AG08395 (cell line): ENCODE measurements around the gene CCL14.
"Not testable (repeated sequence)": the region's sequence is repeated elsewhere in the genome, so short reads cannot be mapped to it uniquely, and the experiment has no call there.

Source experiments
- DNase-seq: peaks from one replicate; pipeline ENCODE4 v3.0.0; 2012; ENCODE audit warnings: mixed read lengths, low spot score

The CCL14 gene

DNA sequence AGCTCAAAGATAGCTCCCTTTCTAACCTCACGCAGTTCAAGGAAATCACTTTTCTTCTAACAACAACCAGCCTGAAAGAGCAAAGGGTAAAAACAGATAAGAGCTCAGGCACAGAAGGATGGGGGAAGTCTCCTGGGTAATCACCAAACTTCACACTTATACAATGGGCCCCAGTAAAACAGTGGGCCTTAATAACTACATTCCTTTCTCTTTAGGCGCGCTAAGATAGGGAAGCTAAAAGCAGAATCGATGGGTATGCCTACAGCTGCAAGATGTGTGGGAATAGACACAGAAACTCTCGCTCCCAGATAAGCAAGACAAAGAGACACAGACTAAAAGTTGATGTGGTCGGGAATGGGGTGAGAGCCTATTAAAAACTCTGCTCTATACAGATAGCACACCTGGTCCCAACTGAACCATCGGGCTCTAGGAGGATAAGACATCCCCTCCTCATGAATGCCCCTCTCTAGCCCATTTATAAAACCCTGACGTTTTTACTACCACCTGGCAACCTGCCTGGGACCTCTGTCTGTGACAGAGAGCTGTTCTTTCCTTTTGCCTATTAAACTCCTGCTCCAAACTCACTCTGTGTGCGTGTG is 43.8 kb downstream of the CCL14 start:
- no peak for DNase-seq

DNA sequence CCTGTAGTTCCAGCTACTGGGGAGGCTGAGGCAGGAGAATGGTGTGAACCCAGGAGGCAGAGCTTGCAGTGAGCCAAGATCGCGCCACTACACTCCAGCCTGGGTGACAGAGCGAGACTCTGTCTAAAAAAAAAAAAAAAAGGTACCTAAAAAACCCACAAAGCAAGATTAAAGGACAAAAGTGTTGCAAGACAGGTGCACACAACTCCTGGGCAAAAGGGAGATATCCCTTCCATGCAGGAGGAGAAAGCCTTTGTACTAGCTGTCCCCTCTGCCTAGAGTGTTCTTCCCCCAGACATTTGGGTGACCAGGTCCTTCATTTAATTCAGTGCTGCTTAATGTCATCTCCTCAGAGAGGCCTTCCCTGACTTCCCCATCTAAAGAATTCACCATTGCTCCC is 48.0 kb downstream of the CCL14 start:
- not testable (repeated sequence) for DNase-seq

- no peak for DNase-seq
Observed at GRCh38 chr17:35936063-35936462, 50.5 kb downstream of the CCL14 start.

GRCh38 chr17:35934760-35935159 is 51.8 kb downstream of the CCL14 start:
- no peak for DNase-seq
